IPS-NIHi11 (cell line): Measurements from ENCODE around the gene THOC2.
A peak's percentile ranks its signal among the peaks of the same experiment; 100 is the strongest.
"Not testable (repeated sequence)": the region's sequence is repeated elsewhere in the genome, so short reads cannot be mapped to it uniquely, and the experiment has no call there.

Experiments
- DNase-seq: peaks from one replicate; pipeline ENCODE4 v3.0.0; 2012; ENCODE audit warnings: mixed read lengths, low spot score

The THOC2 gene

GRCh38 chrX:123732670-123733363 lies at the start of gene THOC2:
THOC2 (minus strand) TSS chrX:123733052; CDS start chrX:123733022, 30 bp downstream.
- DNase-seq, result peak; percentile 82

- DNase-seq, result not testable (repeated sequence)
These were observed 48.9 kb upstream of the THOC2 start for GRCh38 chrX:123781786-123782185.

GRCh38 chrX:123779908-123780396 lies 47.1 kb upstream of the THOC2 start:
- no peak for DNase-seq

GRCh38 chrX:123773258-123773988 lies 40.6 kb upstream of the THOC2 start:
- no peak for DNase-seq

- DNase-seq, result no peak
These were observed 38.7 kb upstream of the THOC2 start for GRCh38 chrX:123771449-123772064.

- DNase-seq, result peak; percentile 81
These were observed 32.4 kb upstream of the THOC2 start for GRCh38 chrX:123764967-123765871.

GRCh38 chrX:123759849-123760248 lies 27.0 kb upstream of the THOC2 start:
- DNase-seq, result not testable (repeated sequence)

GRCh38 chrX:123757794-123758193 lies 24.9 kb upstream of the THOC2 start:
- DNase-seq, result not testable (repeated sequence)

GRCh38 chrX:123756320-123756719 lies 23.5 kb upstream of the THOC2 start:
- no peak for DNase-seq

GRCh38 chrX:123755107-123755506 lies 22.3 kb upstream of the THOC2 start:
- DNase-seq, result no peak

- DNase-seq, result no peak
These were observed 21.0 kb upstream of the THOC2 start for GRCh38 chrX:123753656-123754350.

- no peak for DNase-seq
These were observed 16.8 kb upstream of the THOC2 start for GRCh38 chrX:123749643-123750042.

- DNase-seq, result no peak
These were observed 12.7 kb upstream of the THOC2 start for GRCh38 chrX:123745511-123745910.

- no peak for DNase-seq
These were observed 10.5 kb upstream of the THOC2 start for GRCh38 chrX:123743312-123743711.

- no peak for DNase-seq
These were observed 9.6 kb upstream of the THOC2 start for GRCh38 chrX:123742440-123742839.

- no peak for DNase-seq
These were observed 7.7 kb upstream of the THOC2 start for GRCh38 chrX:123740536-123740935.

- DNase-seq, result peak; percentile 9
These were observed 7.2 kb upstream of the THOC2 start for GRCh38 chrX:123740006-123740405.

GRCh38 chrX:123739474-123739873 lies 6.6 kb upstream of the THOC2 start:
- DNase-seq, result no peak

GRCh38 chrX:123738378-123738940 lies 5.6 kb upstream of the THOC2 start:
- no peak for DNase-seq

- no peak for DNase-seq
These were observed 3.6 kb upstream of the THOC2 start for GRCh38 chrX:123736333-123736921.
